H1 (cell line): ENCODE measurements around the gene SPRED1. TPM values are rescaled to one million over a fixed set of nuclear protein-coding genes. Genes with fewer than 3 reads are reported as not detected.

Source experiments
- CTCF ChIA-PET: fragments of 300-600 bp; sonication (Branson Sonifier 250); formaldehyde crosslinking; loops from one replicate; lab custom pipeline; 2021; ENCODE audit not compliant: partially characterized antibody; lab: Charles Lee
- POLR2A ChIA-PET: fragments of 300-600 bp; sonication (Branson Sonifier 250); formaldehyde crosslinking; loops from one replicate; lab custom pipeline; 2021; ENCODE audit warnings: inconsistent platforms; ENCODE audit not compliant: partially characterized antibody; lab: Charles Lee
- DNase-seq, 2 experiments: peaks; one replicate each; pipeline versions ENCODE4 v3.0.0 to v3.0.0-alpha.2; 2010 to 2022; ENCODE audit warnings: low spot score in 2 of 2, low read depth in 1 of 2, mixed read lengths in 1 of 2
- FAIRE-seq: peaks from 2 replicates; lab custom pipeline; 2011; peaks lifted over from hg19 to GRCh38; lab: Jason Lieb, UNC
- H2AFZ ChIP-seq: 2 replicates; pipeline ENCODE4 v1.8.1; 2012; ENCODE audit warnings: low read length, inconsistent platforms
- H2AK5ac ChIP-seq: 2 replicates; pipeline ENCODE4 v1.6.1; 2013; ENCODE audit warnings: low read depth, low read length
- H2BK120ac ChIP-seq: replicated peaks from 2 replicates; pipeline ENCODE3; 2013; ENCODE audit warnings: low read depth, low read length, inconsistent platforms
- H2BK12ac ChIP-seq: 2 replicates; pipeline ENCODE4 v1.6.1; 2013; ENCODE audit warnings: low read depth, low read length
- H2BK15ac ChIP-seq: 2 replicates; pipeline ENCODE4 v1.6.1; 2013; ENCODE audit warnings: low read length
- H2BK20ac ChIP-seq: 2 replicates; pipeline ENCODE4 v1.6.1; 2013; ENCODE audit warnings: low read length
- H2BK5ac ChIP-seq: 2 replicates; pipeline ENCODE4 v1.6.1; 2013; ENCODE audit warnings: low read depth, low read length
- H3K14ac ChIP-seq: 2 replicates; pipeline ENCODE4 v1.6.1; 2013; ENCODE audit warnings: inconsistent platforms; ENCODE audit not compliant: insufficient read length
- H3K18ac ChIP-seq: 2 replicates; pipeline ENCODE4 v1.6.1; 2013; ENCODE audit warnings: low read length; ENCODE audit errors: extremely low read depth
- H3K23ac ChIP-seq: 2 replicates; pipeline ENCODE4 v1.6.1; 2013; ENCODE audit warnings: inconsistent platforms; ENCODE audit not compliant: insufficient read length
- H3K23me2 ChIP-seq: 2 replicates; pipeline ENCODE4 v1.6.1; 2013; ENCODE audit warnings: low read depth, low read length
- H3K27ac ChIP-seq: 2 replicates; pipeline ENCODE4 v1.6.1; 2011; ENCODE audit warnings: low read depth, low read length, inconsistent platforms
- H3K27me3 ChIP-seq, 4 experiments: replicated peaks in 1 of 4; 1 replicate in 1 of 4; 2 replicates in 3 of 4; pipeline versions ENCODE4 v1.6.1 to v1.8.1; 2011 to 2013; ENCODE audit warnings: low read length in 3 of 4, mild to moderate bottlenecking in 3 of 4, inconsistent platforms in 2 of 4, mixed read lengths in 2 of 4, moderate library complexity in 1 of 4; ENCODE audit not compliant: control insufficient read depth in 3 of 4, insufficient read depth in 3 of 4; ENCODE audit errors: extremely low read depth in 1 of 4
- H3K36me3 ChIP-seq, 4 experiments: 2 replicates each; pipeline versions ENCODE4 v1.6.1 to v1.8.1; 2011 to 2013; ENCODE audit warnings: mild to moderate bottlenecking in 4 of 4, low read length in 3 of 4, moderate library complexity in 2 of 4, control low read depth in 1 of 4, inconsistent platforms in 1 of 4; ENCODE audit not compliant: insufficient read depth in 4 of 4, control insufficient read depth in 2 of 4
- H3K4ac ChIP-seq: replicated peaks from 2 replicates; pipeline ENCODE3; 2013; ENCODE audit warnings: low read length, low read depth, mixed read lengths, inconsistent platforms; ENCODE audit not compliant: insufficient read length
- H3K4me1 ChIP-seq, 4 experiments: replicated peaks in 1 of 4; 1 replicate in 1 of 4; 2 replicates in 3 of 4; pipeline versions ENCODE4 v1.6.1 to v1.8.1; 2011 to 2013; ENCODE audit warnings: low read length in 3 of 4, inconsistent platforms in 2 of 4, mixed read lengths in 1 of 4; ENCODE audit not compliant: insufficient read depth in 4 of 4, control insufficient read depth in 3 of 4
- H3K4me2 ChIP-seq, 2 experiments: 2 replicates each; pipeline versions ENCODE4 v1.6.1 to v1.8.1; 2011 to 2013; ENCODE audit warnings: low read depth in 2 of 2, low read length in 2 of 2, control low read depth in 1 of 2, inconsistent platforms in 1 of 2, mild to moderate bottlenecking in 1 of 2; ENCODE audit not compliant: insufficient read depth in 1 of 2
- H3K4me3 ChIP-seq, 4 experiments: fragments of 200-600, 300-600 bp in 1 of 4; sonication (generic), shearing (Covaris generic), sonication (Bioruptor Twin) in 1 of 4; 2 replicates each; pipeline versions ENCODE4 v1.5.1 to v1.8.1; 2011 to 2016; ENCODE audit warnings: low read length in 4 of 4, low read depth in 3 of 4, control low read depth in 2 of 4, inconsistent platforms in 2 of 4, mild to moderate bottlenecking in 2 of 4, mixed read lengths in 1 of 4, moderate library complexity in 1 of 4; ENCODE audit not compliant: insufficient read depth in 2 of 4; ENCODE audit errors: extremely low read depth in 1 of 4
- H3K56ac ChIP-seq: replicated peaks from 2 replicates; pipeline ENCODE3; 2013; ENCODE audit warnings: low read depth, mild to moderate bottlenecking, mixed read lengths, low read length, inconsistent platforms; ENCODE audit not compliant: insufficient read length
- H3K79me1 ChIP-seq: 2 replicates; pipeline ENCODE4 v1.6.1; 2013; ENCODE audit warnings: low read depth, low read length, control low read depth
- H3K79me2 ChIP-seq, 2 experiments: 2 replicates each; pipeline versions ENCODE4 v1.6.1 to v1.8.1; 2012 to 2013; ENCODE audit warnings: low read length in 2 of 2, mild to moderate bottlenecking in 2 of 2, inconsistent platforms in 1 of 2; ENCODE audit not compliant: insufficient read depth in 2 of 2, control insufficient read depth in 1 of 2
- H3K9ac ChIP-seq, 4 experiments: replicated peaks in 1 of 4; 1 replicate in 1 of 4; 2 replicates in 3 of 4; pipeline versions ENCODE4 v1.6.1 to v1.8.1; 2011 to 2013; ENCODE audit warnings: low read depth in 3 of 4, low read length in 3 of 4, control low read depth in 2 of 4, mild to moderate bottlenecking in 2 of 4, moderate library complexity in 2 of 4, inconsistent platforms in 1 of 4; ENCODE audit errors: extremely low read depth in 1 of 4
- H3K9me3 ChIP-seq, 2 experiments: 2 replicates each; pipeline versions ENCODE4 v1.6.1 to v1.8.1; 2012 to 2013; ENCODE audit warnings: mild to moderate bottlenecking in 2 of 2, moderate library complexity in 2 of 2, control low read depth in 1 of 2, inconsistent platforms in 1 of 2, low read depth in 1 of 2, low read length in 1 of 2, mixed read lengths in 1 of 2; ENCODE audit not compliant: insufficient read depth in 2 of 2
- H4K20me1 ChIP-seq, 2 experiments: replicated peaks in 1 of 2; 2 replicates each; pipeline versions ENCODE3 to v1.8.1; 2011 to 2013; ENCODE audit warnings: inconsistent platforms in 2 of 2, low read length in 2 of 2, mild to moderate bottlenecking in 1 of 2; ENCODE audit not compliant: insufficient read depth in 2 of 2, control insufficient read depth in 1 of 2
- H4K5ac ChIP-seq: 2 replicates; pipeline ENCODE4 v1.6.1; 2013; ENCODE audit warnings: low read length, low read depth, mixed read lengths, inconsistent platforms; ENCODE audit not compliant: insufficient read length
- H4K8ac ChIP-seq: 2 replicates; pipeline ENCODE4 v1.8.0; 2013; ENCODE audit warnings: mild to moderate bottlenecking, moderate library complexity, low read length, inconsistent platforms; ENCODE audit not compliant: insufficient read depth; ENCODE audit errors: extremely low read depth
- H4K91ac ChIP-seq: replicated peaks from 2 replicates; pipeline ENCODE3; 2013; ENCODE audit warnings: low read length, mixed read lengths, inconsistent platforms; ENCODE audit not compliant: insufficient read length
- BRCA1 ChIP-seq: IDR thresholded peaks from 2 replicates; pipeline ENCODE4 v1.6.1; 2012; ENCODE audit warnings: low read depth, low read length, improper control_type of control experiment
- E2F6 ChIP-seq: IDR thresholded peaks from 2 replicates; pipeline ENCODE4 v1.6.1; 2012; ENCODE audit warnings: inconsistent platforms
- GTF2F1 ChIP-seq: IDR thresholded peaks from 2 replicates; pipeline ENCODE4 v1.6.1; 2012; ENCODE audit warnings: low read depth, low read length, improper control_type of control experiment, borderline replicate concordance
- HDAC2 ChIP-seq, 2 experiments: fragments of 300-600 bp in 1 of 2; sonication (generic) in 1 of 2; IDR thresholded peaks; 2 replicates each; pipeline ENCODE4 v1.6.1; 2011 to 2012; ENCODE audit warnings: low read depth in 2 of 2, low read length in 2 of 2, mild to moderate bottlenecking in 2 of 2, moderate library complexity in 2 of 2, borderline replicate concordance in 1 of 2, inconsistent platforms in 1 of 2
- KDM4A ChIP-seq: IDR thresholded peaks from one replicate; pipeline ENCODE4 v1.7.1; 2012; ENCODE audit warnings: low read depth, mild to moderate bottlenecking, moderate library complexity, low read length, inconsistent platforms; ENCODE audit not compliant: severe bottlenecking
- MAFK ChIP-seq: IDR thresholded peaks from 2 replicates; pipeline ENCODE4 v1.6.1; 2012; ENCODE audit warnings: low read depth, mild to moderate bottlenecking, improper control_type of control experiment, low read length
- NANOG ChIP-seq: IDR thresholded peaks from 2 replicates; pipeline ENCODE4 v1.6.1; 2011; ENCODE audit warnings: low read length, low read depth, mild to moderate bottlenecking, inconsistent platforms; ENCODE audit not compliant: insufficient read depth, poor library complexity, severe bottlenecking
- PHF8 ChIP-seq: fragments of 200-600 bp; sonication (generic); conservative IDR thresholded peaks from 2 replicates; pipeline ENCODE4 v1.7.1; 2012; ENCODE audit warnings: low read depth, mild to moderate bottlenecking, inconsistent platforms, low read length, moderate library complexity
- POLR2AphosphoS5 ChIP-seq: IDR thresholded peaks from 2 replicates; pipeline ENCODE4 v1.6.1; 2011; ENCODE audit warnings: low read depth, low read length
- RBBP5 ChIP-seq: IDR thresholded peaks from 2 replicates; pipeline ENCODE4 v1.7.1; 2012; ENCODE audit warnings: low read depth, mild to moderate bottlenecking, inconsistent platforms, low read length, moderate library complexity, borderline replicate concordance
- RXRA ChIP-seq: IDR thresholded peaks from 2 replicates; pipeline ENCODE4 v1.6.1; 2011; ENCODE audit warnings: low read depth, mild to moderate bottlenecking, low read length, moderate library complexity; ENCODE audit not compliant: insufficient read depth
- SP1 ChIP-seq: IDR thresholded peaks from 2 replicates; pipeline ENCODE4 v1.6.1; 2011; ENCODE audit warnings: low read depth, low read length
- TCF12 ChIP-seq: IDR thresholded peaks from 2 replicates; pipeline ENCODE4 v1.6.1; 2011; ENCODE audit warnings: low read depth, mild to moderate bottlenecking, low read length
- WGBS, 2 experiments: shearing (Covaris generic) in 1 of 2; methylation state at CpG; one replicate each; pipeline versions ENCODE4 v1.1.6 to v1.1.7; 2013 to 2015; ENCODE audit warnings: low lambda C conversion rate in 2 of 2, mixed read lengths in 2 of 2, inconsistent platforms in 1 of 2, low coverage in 1 of 2, missing lambda C conversion rate in 1 of 2; ENCODE audit not compliant: insufficient replicate concordance in 2 of 2, insufficient coverage in 1 of 2, insufficient read length in 1 of 2; ENCODE audit errors: extremely low coverage in 1 of 2, missing lambda C conversion rate in 1 of 2; 5-methylcytosine and 5-hydroxymethylcytosine counted together
- polyA plus RNA-seq, 7 experiments: library from polyadenylated mRNA; depleted of rRNA in 3 of 7; stranded (reverse) in 5 of 7; unstranded in 2 of 7; fragments of >200 nt in 5 of 7; fragments of 200-250 nt in 2 of 7; gene quantifications; 1 replicate in 5 of 7; 2 replicates in 1 of 7; 4 replicates in 1 of 7; pipeline versions ENCODE4 v1.2.1 to v1.2.3, GENCODE V29; 2011 to 2013; ENCODE audit warnings: missing spikeins in 2 of 7, mixed read lengths in 2 of 7
- total RNA-seq: library from RNA; stranded (reverse); fragmentation: NEBNext Ultra II Directional; extraction: Animal tissue kit (Norgen Biotek cat#: 25700); gene quantifications from 2 replicates; pipeline ENCODE4 v1.2.1, GENCODE V29; 2021

SPRED1 gene
- total and polyA plus RNA-seq, 2 of the 8 experiments (the other 6 are each of a cell fraction or from before 2014, with no cell fraction given) = 5.5 to 30.3 TPM

- Histone ChIP-seq H2BK5ac (no peak overlapping the region), H2BK12ac (no peak overlapping the region), H3K9me3 (no peaks in the 10 kb centered on the region), H3K18ac (no peak overlapping the region), H2AK5ac (no peak overlapping the region), H4K8ac (no peak overlapping the region), H2BK20ac (no peak overlapping the region), H4K5ac (no peak overlapping the region), H2BK120ac (no peak overlapping the region), H3K36me3 (peaks cover 0 to 4% (median 1%) of the 10 kb centered on the region in 4 experiments; a peak in 3 of 8 replicates), H3K9ac (no peak overlapping the region), H4K20me1 (peaks cover 4 to 8% of the 10 kb centered on the region in 2 experiments), H2AFZ (no peak overlapping the region), H3K4ac (no peak overlapping the region), H4K91ac (no peak overlapping the region), H3K4me1 (peaks cover 0 to 5% (median 0%) of the 10 kb centered on the region in 4 experiments; a peak in 2 of 7 replicates), H3K14ac (no peak overlapping the region), H3K79me1 (no peaks in the 10 kb centered on the region), H3K79me2 (peaks cover 0 to 81% of the 10 kb centered on the region in 2 experiments; a peak in 2 of 4 replicates), H2BK15ac (no peak overlapping the region), H3K4me2 (no peak overlapping the region), H3K27me3 (no peaks in the 10 kb centered on the region), H3K23me2 (no peaks in the 10 kb centered on the region), H3K4me3 (no peak overlapping the region), H3K23ac (no peak overlapping the region), H3K56ac (no peak overlapping the region), H3K27ac (no peak overlapping the region)
- CTCF ChIA-PET = interaction anchor here (0.6 kb wide), 1 partner anchor 20 kb away, joined by 3 read pairs; no protein-coding TSS in a partner anchor
- FAIRE-seq = no peak
- WGBS, 2 experiments = 92% methylated on average over 3 of the region's 3 CpGs; no CpG with 5 or more reads in 1 of the 2 experiments
- no peak for DNase-seq
- POLR2A ChIA-PET = interaction anchor here (1.9 kb wide), 1 partner anchor 12 kb away, joined by 9 read pairs; no protein-coding TSS in a partner anchor
- TF ChIP-seq POLR2AphosphoS5 = no peak
- no peak for TF ChIP-seq MAFK
- TF ChIP-seq SP1 = no peak
- TF ChIP-seq GTF2F1 = no peak
- TF ChIP-seq RBBP5 = no peak
- TF ChIP-seq RXRA = no peak
- TF ChIP-seq HDAC2 (IDR thresholded peaks at IDR 0.05; ENCODE audit: borderline replicate concordance in 1 of 2, low read depth in 2 of 2, low read length in 2 of 2) = no peak
- TF ChIP-seq KDM4A = no peak
- no peak for TF ChIP-seq BRCA1
- TF ChIP-seq NANOG = no peak
- TF ChIP-seq PHF8 = no peak
- no peak for TF ChIP-seq TCF12
- TF ChIP-seq E2F6 = no peak
Measured at GRCh38 chr15:38304481-38304880, 51.8 kb downstream of the SPRED1 start.
